Lower leg skin (tissue), 4 donors: ENCODE measurements around the gene IL13RA1. TPM values are rescaled to one million over a fixed set of nuclear protein-coding genes. Genes with fewer than 3 reads are reported as not detected.

Experiments used
- DNase-seq, 2 donors: peaks; one replicate each; pipeline ENCODE4 v3.0.0-alpha.2; 2019; ENCODE audit warnings: low spot score in 2 of 2
- H3K4me3 ChIP-seq: fragments of 200-600 bp; sonication (generic); 2 replicates; pipeline ENCODE4 v1.5.1; 2017; ENCODE audit warnings: mild to moderate bottlenecking, low read depth; ENCODE audit not compliant: poor library complexity, severe bottlenecking
- CTCF ChIP-seq, 3 donors: fragments of 450-650 bp; IDR thresholded peaks; one replicate each; pipeline ENCODE4 v1.5.1; 2016; ENCODE audit warnings: antibody characterized with exemption in 3 of 3, mild to moderate bottlenecking in 3 of 3, moderate library complexity in 2 of 3
- POLR2A ChIP-seq, 2 donors: fragments of 450-650 bp; IDR thresholded peaks; one replicate each; pipeline ENCODE4 v1.6.1; 2016 to 2017; ENCODE audit warnings: antibody characterized with exemption in 2 of 2, mild to moderate bottlenecking in 1 of 2, moderate library complexity in 1 of 2
- WGBS, 2 donors: methylation state at CpG; one replicate each; pipeline ENCODE4 v1.1.5; 2018; 5-methylcytosine and 5-hydroxymethylcytosine counted together
- intact Hi-C: fragments of 100-400 bp; cut with DNase I; formaldehyde crosslinking; loops from one replicate; pipeline ENCODE4 v1.15.0; 2023; ENCODE audit warnings: low total_unique reads
- total RNA-seq, 4 donors: library from RNA; depleted of rRNA; stranded (reverse); fragments of >200 nt; gene quantifications; one replicate each; pipeline ENCODE4 v1.1.0, GENCODE V29; 2016

Gene IL13RA1
- total RNA-seq, 4 donors from 2014 or later: 14.4 to 33.0 (median 19.5) TPM

GRCh38 chrX:118734909-118735308 lies 7.5 kb downstream of the IL13RA1 start:
- intact Hi-C loops: no loop called here
- TF ChIP-seq POLR2A (IDR thresholded peaks at IDR 0.05): no peak
- no peak for TF ChIP-seq CTCF (IDR thresholded peaks at IDR 0.05)
- no peak for DNase-seq
- WGBS, 2 donors: 85 to 92% methylated on average over 2 of the region's 2 CpGs
- H3K4me3 ChIP-seq: no peak overlapping the region

- H3K4me3 ChIP-seq: no peak overlapping the region
- 72 to 91% methylated on average over 7 of the region's 7 CpGs for WGBS, 2 donors
- intact Hi-C loops: no loop called here
- DNase-seq: no peak
- no peak for TF ChIP-seq POLR2A (IDR thresholded peaks at IDR 0.05)
- TF ChIP-seq CTCF (IDR thresholded peaks at IDR 0.05): no peak
These were observed 9.1 kb downstream of the IL13RA1 start for GRCh38 chrX:118736394-118737010.

GRCh38 chrX:118739577-118739976 lies 12.2 kb downstream of the IL13RA1 start:
- no peak for DNase-seq
- TF ChIP-seq CTCF (IDR thresholded peaks at IDR 0.05): no peak
- no peak for TF ChIP-seq POLR2A (IDR thresholded peaks at IDR 0.05)
- intact Hi-C loops: no loop called here
- H3K4me3 ChIP-seq: no peak overlapping the region

- TF ChIP-seq POLR2A (IDR thresholded peaks at IDR 0.05) (no peak), CTCF (IDR thresholded peaks at IDR 0.05) (no peak)
- H3K4me3 ChIP-seq: no peak overlapping the region
- intact Hi-C loops: no loop called here
- WGBS, 2 donors: 71 to 74% methylated on average over 5 of the region's 5 CpGs
- no peak for DNase-seq
These were observed 13.0 kb downstream of the IL13RA1 start for GRCh38 chrX:118740276-118740889.

GRCh38 chrX:118742176-118742575 lies 14.8 kb downstream of the IL13RA1 start:
- WGBS, 2 donors: 75 to 91% methylated on average over 2 of the region's 2 CpGs
- no peak for DNase-seq
- TF ChIP-seq POLR2A (IDR thresholded peaks at IDR 0.05): no peak
- no peak for TF ChIP-seq CTCF (IDR thresholded peaks at IDR 0.05)
- H3K4me3 ChIP-seq: no peak overlapping the region
- intact Hi-C loops: no loop called here

GRCh38 chrX:118745570-118745969 lies 18.2 kb downstream of the IL13RA1 start:
- WGBS, 2 donors: 51 to 71% methylated on average over 2 of the region's 2 CpGs
- intact Hi-C loops: no loop called here

More at GRCh38 chrX:118745570-118745969, 18.2 kb downstream of the IL13RA1 start:
- no peak for DNase-seq
- TF ChIP-seq CTCF (IDR thresholded peaks at IDR 0.05) (no peak), POLR2A (IDR thresholded peaks at IDR 0.05) (no peak)
- no peak overlapping the region for H3K4me3 ChIP-seq
